ENCODE results near the gene CCDC172. TPM values are rescaled to one million over a fixed set of nuclear protein-coding genes. Genes with fewer than 3 reads are reported as not detected.

Gene CCDC172
- total and polyA plus RNA-seq, 2 donors (not counting 1 experiment from before 2014, with no cell fraction given) = not detected

GRCh38 chr10:116306847-116307246 is 17.4 kb upstream of the CCDC172 start:
- H3K4me3 ChIP-seq (ENCODE audit: control extremely low read depth in 1 of 5, extremely low read depth in 1 of 5, insufficient read depth in 1 of 5, low read depth in 2 of 5, low read length in 4 of 5) = no peak overlapping the region
- TF ChIP-seq, protein P1, sequence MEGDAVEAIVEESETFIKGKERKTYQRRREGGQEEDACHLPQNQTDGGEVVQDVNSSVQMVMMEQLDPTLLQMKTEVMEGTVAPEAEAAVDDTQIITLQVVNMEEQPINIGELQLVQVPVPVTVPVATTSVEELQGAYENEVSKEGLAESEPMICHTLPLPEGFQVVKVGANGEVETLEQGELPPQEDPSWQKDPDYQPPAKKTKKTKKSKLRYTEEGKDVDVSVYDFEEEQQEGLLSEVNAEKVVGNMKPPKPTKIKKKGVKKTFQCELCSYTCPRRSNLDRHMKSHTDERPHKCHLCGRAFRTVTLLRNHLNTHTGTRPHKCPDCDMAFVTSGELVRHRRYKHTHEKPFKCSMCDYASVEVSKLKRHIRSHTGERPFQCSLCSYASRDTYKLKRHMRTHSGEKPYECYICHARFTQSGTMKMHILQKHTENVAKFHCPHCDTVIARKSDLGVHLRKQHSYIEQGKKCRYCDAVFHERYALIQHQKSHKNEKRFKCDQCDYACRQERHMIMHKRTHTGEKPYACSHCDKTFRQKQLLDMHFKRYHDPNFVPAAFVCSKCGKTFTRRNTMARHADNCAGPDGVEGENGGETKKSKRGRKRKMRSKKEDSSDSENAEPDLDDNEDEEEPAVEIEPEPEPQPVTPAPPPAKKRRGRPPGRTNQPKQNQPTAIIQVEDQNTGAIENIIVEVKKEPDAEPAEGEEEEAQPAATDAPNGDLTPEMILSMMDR (IDR thresholded peaks at IDR 0.05) = no peak
- TF ChIP-seq EZH2 (IDR thresholded peaks at IDR 0.05; ENCODE audit: borderline replicate concordance, insufficient read depth, low read depth, low read length, poor library complexity, severe bottlenecking) = no peak
- ChIA-PET CTCF (no interaction called here), POLR2A (no interaction called here)
- no peak overlapping the region for H3K4me3 Mint-ChIP-seq
- intact Hi-C loops (cut with micrococcal nuclease) = no loop called here
- H3K9me3 ChIP-seq (ENCODE audit: control extremely low read depth in 1 of 3, control insufficient read depth in 2 of 3, insufficient read depth in 1 of 3, low read length in 2 of 3) = no peaks in the 10 kb centered on the region
- H3K27ac ChIP-seq (ENCODE audit: low read length in 2 of 2) = no peak overlapping the region
- no peaks in the 10 kb centered on the region for H3K4me1 ChIP-seq (ENCODE audit: control insufficient read depth in 2 of 2, insufficient read depth in 2 of 2, low read length in 2 of 2)
- no peaks in the 10 kb centered on the region for H4K20me1 ChIP-seq (ENCODE audit: control insufficient read depth, insufficient read depth, low read length, poor library complexity, severe bottlenecking)
- ATAC-seq (ENCODE audit: low read depth) (no peak), DNase-seq (no peak)
- H3K9me3 Mint-ChIP-seq (ENCODE audit: insufficient read depth) = no peaks in the 10 kb centered on the region
- H3K4me1 Mint-ChIP-seq = no peaks in the 10 kb centered on the region
- no peak overlapping the region for H3K9ac ChIP-seq (ENCODE audit: low read length)
- H3K36me3 ChIP-seq (replicated peaks in 1 of 2; ENCODE audit: control extremely low read depth in 1 of 2, control insufficient read depth in 1 of 2, extremely low read depth in 1 of 2, insufficient read depth in 2 of 2, low read length in 1 of 2) = no peaks in the 10 kb centered on the region
- H3K27me3 Mint-ChIP-seq = no peaks in the 10 kb centered on the region
- H3K79me2 ChIP-seq (ENCODE audit: control insufficient read depth, insufficient read depth, low read length) = no peaks in the 10 kb centered on the region
- no CpG with 5 or more reads among the region's 2 CpGs for WGBS (ENCODE audit: insufficient coverage)
- H2AFZ ChIP-seq (ENCODE audit: insufficient read depth, low read depth, low read length, poor library complexity, severe bottlenecking) = no peak overlapping the region
- H3K27me3 ChIP-seq (replicated peaks in 1 of 4; ENCODE audit: control extremely low read depth in 1 of 4, control insufficient read depth in 3 of 4, insufficient read depth in 4 of 4, low read length in 3 of 4) = no peaks in the 10 kb centered on the region
- H3K4me2 ChIP-seq (replicated peaks; ENCODE audit: low read depth, low read length, poor library complexity, severe bottlenecking) = no peak overlapping the region
- H3K27ac Mint-ChIP-seq = no peak overlapping the region

GRCh38 chr10:116307455-116307854 is 16.8 kb upstream of the CCDC172 start:
- intact Hi-C loops (cut with micrococcal nuclease) = no loop called here
- no peaks in the 10 kb centered on the region for H3K9me3 Mint-ChIP-seq (ENCODE audit: insufficient read depth)

More at GRCh38 chr10:116307455-116307854, 16.8 kb upstream of the CCDC172 start:
- DNase-seq (no peak), ATAC-seq (ENCODE audit: low read depth) (no peak)
- no peak overlapping the region for H3K27ac ChIP-seq (ENCODE audit: low read length in 2 of 2)
- no peaks in the 10 kb centered on the region for H3K4me1 ChIP-seq (ENCODE audit: control insufficient read depth in 2 of 2, insufficient read depth in 2 of 2, low read length in 2 of 2)
- H3K9me3 ChIP-seq (ENCODE audit: control extremely low read depth in 1 of 3, control insufficient read depth in 2 of 3, insufficient read depth in 1 of 3, low read length in 2 of 3) = no peaks in the 10 kb centered on the region
- H3K4me2 ChIP-seq (replicated peaks; ENCODE audit: low read depth, low read length, poor library complexity, severe bottlenecking) = no peak overlapping the region
- POLR2A ChIA-PET = no interaction called here
- H3K27ac Mint-ChIP-seq = no peak overlapping the region
- no peaks in the 10 kb centered on the region for H3K79me2 ChIP-seq (ENCODE audit: control insufficient read depth, insufficient read depth, low read length)
- H3K27me3 Mint-ChIP-seq = no peaks in the 10 kb centered on the region
- TF ChIP-seq, protein P1 (IDR thresholded peaks at IDR 0.05) = no peak
- TF ChIP-seq EZH2 (IDR thresholded peaks at IDR 0.05; ENCODE audit: borderline replicate concordance, insufficient read depth, low read depth, low read length, poor library complexity, severe bottlenecking) = no peak
- no peak overlapping the region for H3K9ac ChIP-seq (ENCODE audit: low read length)
- H3K4me1 Mint-ChIP-seq = no peaks in the 10 kb centered on the region
- 90% methylated on average over 2 of the region's 4 CpGs for WGBS (ENCODE audit: insufficient coverage)
- CTCF ChIA-PET = no interaction called here
- H3K4me3 ChIP-seq (ENCODE audit: control extremely low read depth in 1 of 5, extremely low read depth in 1 of 5, insufficient read depth in 1 of 5, low read depth in 2 of 5, low read length in 4 of 5) = no peak overlapping the region
- no peaks in the 10 kb centered on the region for H4K20me1 ChIP-seq (ENCODE audit: control insufficient read depth, insufficient read depth, low read length, poor library complexity, severe bottlenecking)
- no peak overlapping the region for H2AFZ ChIP-seq (ENCODE audit: insufficient read depth, low read depth, low read length, poor library complexity, severe bottlenecking)
- no peaks in the 10 kb centered on the region for H3K36me3 ChIP-seq (replicated peaks in 1 of 2; ENCODE audit: control extremely low read depth in 1 of 2, control insufficient read depth in 1 of 2, extremely low read depth in 1 of 2, insufficient read depth in 2 of 2, low read length in 1 of 2)
- H3K27me3 ChIP-seq (replicated peaks in 1 of 4; ENCODE audit: control extremely low read depth in 1 of 4, control insufficient read depth in 3 of 4, insufficient read depth in 4 of 4, low read length in 3 of 4) = no peaks in the 10 kb centered on the region
- no peak overlapping the region for H3K4me3 Mint-ChIP-seq
